Jurkat, Clone E6-1 (cell line): ENCODE measurements around the gene SFXN3.

Experiments used
- DNase-seq: peaks from one replicate; pipeline ENCODE4 v3.0.0-alpha.2; 2011; ENCODE audit warnings: low read depth, low spot score
- H3K4me3 ChIP-seq: 2 replicates; pipeline ENCODE4 v1.5.1; 2011; ENCODE audit warnings: mild to moderate bottlenecking, low read length, control low read depth, moderate library complexity

SFXN3 gene

GRCh38 chr10:101089520-101090299 is 58.7 kb downstream of the SFXN3 start:
- no peak for DNase-seq

GRCh38 chr10:101090597-101090996 is 59.6 kb downstream of the SFXN3 start:
- no peak overlapping the region for H3K4me3 ChIP-seq
- DNase-seq: no peak

More at GRCh38 chr10:101089520-101090299, 58.7 kb downstream of the SFXN3 start:
- H3K4me3 ChIP-seq: no peak overlapping the region
